HCT116 (cell line): ENCODE results near the gene PBLD.

ENCODE experiments used
- CEBPB ChIP-seq: IDR thresholded peaks from 2 replicates; pipeline ENCODE4 v1.6.1; 2012; ENCODE audit warnings: low read depth
- CTCF ChIP-seq, 3 experiments: fragments of 200-600 bp in 1 of 3; sonication (generic) in 1 of 3; IDR thresholded peaks in 2 of 3; conservative IDR thresholded peaks in 1 of 3; 2 replicates each; pipeline ENCODE4 v1.5.1; 2012 to 2017; ENCODE audit warnings: low read depth in 2 of 3, low read length in 2 of 3, antibody characterized with exemption in 1 of 3, borderline replicate concordance in 1 of 3, control low read depth in 1 of 3, mild to moderate bottlenecking in 1 of 3, mixed read lengths in 1 of 3, mixed run types in 1 of 3, moderate library complexity in 1 of 3; ENCODE audit not compliant: insufficient read depth in 1 of 3
- EZH2 ChIP-seq: fragments of 200-600 bp; sonication (generic); IDR thresholded peaks from 2 replicates; pipeline ENCODE4 v1.6.1; 2017; ENCODE audit warnings: antibody characterized with exemption, mixed run types
- JUND ChIP-seq: IDR thresholded peaks from 2 replicates; pipeline ENCODE4 v1.6.1; 2012
- POLR2A ChIP-seq: IDR thresholded peaks from 2 replicates; pipeline ENCODE4 v1.7.0; 2011; ENCODE audit warnings: borderline replicate concordance; ENCODE audit not compliant: insufficient read depth, insufficient read length; ENCODE audit errors: extremely low read depth
- RAD21 ChIP-seq: IDR thresholded peaks from 2 replicates; pipeline ENCODE4 v1.6.1; 2012; ENCODE audit warnings: low read depth, mild to moderate bottlenecking
- SIN3A ChIP-seq: IDR thresholded peaks from 2 replicates; pipeline ENCODE4 v1.6.1; 2012; ENCODE audit warnings: low read depth
- SP1 ChIP-seq: IDR thresholded peaks from 2 replicates; pipeline ENCODE4 v1.6.1; 2012; ENCODE audit warnings: low read depth
- YY1 ChIP-seq: IDR thresholded peaks from 2 replicates; pipeline ENCODE4 v1.6.1; 2011; ENCODE audit warnings: low read length, low read depth, moderate library complexity, mild to moderate bottlenecking; ENCODE audit not compliant: insufficient replicate concordance; ENCODE audit errors: extremely low read depth
- TF ChIP-seq, protein P1 (sequence below): IDR thresholded peaks from 2 replicates; pipeline ENCODE4 v1.6.1; 2012; ENCODE audit warnings: low read depth

DNA sequence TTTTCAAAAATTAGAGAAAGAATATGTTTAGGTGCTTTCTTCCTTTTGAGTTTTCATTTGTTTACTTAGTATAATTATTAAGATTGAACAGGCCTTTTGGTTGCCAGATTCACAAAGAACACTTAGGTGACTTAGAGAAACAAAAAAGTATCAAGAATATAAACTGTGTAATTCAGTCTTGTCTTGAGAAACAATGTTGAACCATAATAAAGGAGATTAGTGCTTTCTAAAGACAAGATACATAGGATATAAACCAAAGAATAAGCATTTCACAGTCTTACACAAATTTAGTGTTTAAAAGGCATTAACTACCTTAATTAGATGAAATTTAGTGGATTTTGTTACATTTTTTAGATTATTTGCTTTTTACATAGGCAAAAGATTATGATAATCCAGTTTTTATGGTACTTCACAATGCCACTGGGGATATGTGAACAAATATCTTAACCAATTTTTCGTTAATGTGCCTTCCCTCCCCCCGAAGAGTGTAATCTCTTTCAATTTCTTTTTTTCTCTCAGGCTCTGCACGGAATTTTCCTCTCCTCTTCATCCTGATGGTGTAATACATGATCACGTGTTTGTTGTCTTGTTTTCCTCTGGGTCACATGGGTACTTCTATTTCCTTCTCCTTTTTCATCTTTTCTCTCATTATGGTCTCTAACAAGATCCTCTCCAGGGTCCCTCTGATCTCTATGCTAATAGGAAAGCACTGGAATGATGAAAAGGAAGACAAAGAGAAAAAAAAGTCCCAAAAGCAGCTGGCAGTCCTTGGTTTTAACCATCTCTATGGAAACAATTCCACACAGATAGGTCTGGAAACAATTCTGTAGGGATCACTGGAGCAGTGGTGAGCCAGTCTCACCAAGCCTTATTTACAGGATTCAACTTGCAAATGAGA lies 4.6 kb downstream of the PBLD start:
- TF ChIP-seq CEBPB (peak; percentile 72), CTCF (IDR thresholded peaks at IDR 0.05 in 2 of 3, conservative IDR thresholded peaks at IDR 0.05 in 1 of 3; ENCODE audit: borderline replicate concordance in 1 of 3, insufficient read depth in 1 of 3, low read depth in 2 of 3, low read length in 2 of 3) (no peak), JUND (no peak), YY1 (no peak), RAD21 (no peak), EZH2 (no peak), SP1 (peak; percentile 51; the same call in 1 of the 2 replicates), SIN3A (no peak), POLR2A (no peak)
- TF ChIP-seq, protein P1, sequence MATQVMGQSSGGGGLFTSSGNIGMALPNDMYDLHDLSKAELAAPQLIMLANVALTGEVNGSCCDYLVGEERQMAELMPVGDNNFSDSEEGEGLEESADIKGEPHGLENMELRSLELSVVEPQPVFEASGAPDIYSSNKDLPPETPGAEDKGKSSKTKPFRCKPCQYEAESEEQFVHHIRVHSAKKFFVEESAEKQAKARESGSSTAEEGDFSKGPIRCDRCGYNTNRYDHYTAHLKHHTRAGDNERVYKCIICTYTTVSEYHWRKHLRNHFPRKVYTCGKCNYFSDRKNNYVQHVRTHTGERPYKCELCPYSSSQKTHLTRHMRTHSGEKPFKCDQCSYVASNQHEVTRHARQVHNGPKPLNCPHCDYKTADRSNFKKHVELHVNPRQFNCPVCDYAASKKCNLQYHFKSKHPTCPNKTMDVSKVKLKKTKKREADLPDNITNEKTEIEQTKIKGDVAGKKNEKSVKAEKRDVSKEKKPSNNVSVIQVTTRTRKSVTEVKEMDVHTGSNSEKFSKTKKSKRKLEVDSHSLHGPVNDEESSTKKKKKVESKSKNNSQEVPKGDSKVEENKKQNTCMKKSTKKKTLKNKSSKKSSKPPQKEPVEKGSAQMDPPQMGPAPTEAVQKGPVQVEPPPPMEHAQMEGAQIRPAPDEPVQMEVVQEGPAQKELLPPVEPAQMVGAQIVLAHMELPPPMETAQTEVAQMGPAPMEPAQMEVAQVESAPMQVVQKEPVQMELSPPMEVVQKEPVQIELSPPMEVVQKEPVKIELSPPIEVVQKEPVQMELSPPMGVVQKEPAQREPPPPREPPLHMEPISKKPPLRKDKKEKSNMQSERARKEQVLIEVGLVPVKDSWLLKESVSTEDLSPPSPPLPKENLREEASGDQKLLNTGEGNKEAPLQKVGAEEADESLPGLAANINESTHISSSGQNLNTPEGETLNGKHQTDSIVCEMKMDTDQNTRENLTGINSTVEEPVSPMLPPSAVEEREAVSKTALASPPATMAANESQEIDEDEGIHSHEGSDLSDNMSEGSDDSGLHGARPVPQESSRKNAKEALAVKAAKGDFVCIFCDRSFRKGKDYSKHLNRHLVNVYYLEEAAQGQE = no peak
